ENCODE data around the gene TNFRSF14.
A peak's percentile ranks its signal among the peaks of the same experiment; 100 is the strongest.
"Not testable (repeated sequence)": the region's sequence is repeated elsewhere in the genome, so short reads cannot be mapped to it uniquely, and the experiment has no call there.

TNFRSF14 gene

DNA sequence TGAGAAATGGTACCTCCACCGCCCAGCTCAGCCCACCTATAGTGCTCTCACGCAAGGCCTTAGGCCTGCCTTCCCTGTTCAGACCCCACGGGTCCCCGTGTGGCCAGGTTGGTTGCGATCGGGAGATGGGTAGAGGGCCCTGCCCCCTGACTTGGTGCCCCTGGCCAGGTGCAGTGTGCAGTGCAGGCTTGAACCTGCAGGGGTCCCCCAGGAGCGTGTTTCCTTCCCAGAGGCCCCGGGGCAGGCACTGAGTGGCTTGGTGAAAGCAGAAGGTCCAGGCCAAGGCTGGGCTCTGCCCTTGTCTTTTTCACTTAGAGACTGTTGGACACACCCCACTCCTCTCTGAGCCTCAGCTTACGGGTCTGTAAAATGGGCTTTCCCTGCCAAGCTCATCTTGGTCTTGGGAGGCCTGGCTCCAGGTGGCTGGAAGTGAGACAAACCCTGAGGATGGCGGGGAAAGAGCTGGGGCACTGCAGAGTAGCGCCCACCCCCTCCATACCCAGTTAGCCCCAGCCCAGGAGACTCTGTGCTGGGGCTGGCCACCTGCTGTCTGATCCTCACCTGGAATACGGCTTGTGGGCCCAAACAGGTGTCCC, 16.8 kb upstream of the TNFRSF14 start:
- no peak for DNase-seq

- no peak for DNase-seq
Measured at GRCh38 chr1:2540816-2541492, 15.2 kb upstream of the TNFRSF14 start.

DNA sequence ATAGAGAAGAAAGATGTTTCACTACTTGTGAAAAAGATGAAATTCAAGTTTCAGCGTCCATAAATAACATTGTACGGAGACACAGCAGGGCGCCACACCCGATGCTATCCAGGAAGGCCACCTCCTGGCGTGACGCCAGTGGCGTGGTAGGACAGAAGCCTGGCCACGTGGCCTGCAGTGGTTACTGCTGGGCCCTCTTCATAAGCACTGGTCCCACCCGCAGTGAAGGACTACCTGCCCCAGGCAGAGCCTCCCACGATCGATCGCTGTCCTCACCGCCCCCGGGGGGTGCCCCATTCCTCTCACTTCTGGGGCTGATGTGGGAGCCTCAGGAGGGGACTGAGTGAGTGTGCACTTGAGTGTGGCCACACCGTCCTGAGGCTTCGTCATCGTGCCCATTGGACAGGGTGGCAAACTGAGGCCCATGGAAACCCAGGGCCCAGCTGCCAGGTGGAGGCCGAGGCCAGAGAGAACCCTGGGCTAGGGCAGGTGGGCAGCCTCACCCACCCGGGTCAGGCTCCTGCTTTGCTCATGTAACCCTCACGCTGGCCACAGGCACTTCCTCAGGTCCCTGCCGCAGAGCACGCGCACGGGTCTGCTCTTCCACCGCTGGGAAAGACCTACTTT, 14.4 kb upstream of the TNFRSF14 start:
- no peak for DNase-seq

GRCh38 chr1:2542246-2542915, 13.8 kb upstream of the TNFRSF14 start:
- DNase-seq = no peak

GRCh38 chr1:2543543-2544092, 12.6 kb upstream of the TNFRSF14 start:
- no peak for DNase-seq

- no peak for DNase-seq
Measured at GRCh38 chr1:2544093-2544874, 11.9 kb upstream of the TNFRSF14 start.

DNA sequence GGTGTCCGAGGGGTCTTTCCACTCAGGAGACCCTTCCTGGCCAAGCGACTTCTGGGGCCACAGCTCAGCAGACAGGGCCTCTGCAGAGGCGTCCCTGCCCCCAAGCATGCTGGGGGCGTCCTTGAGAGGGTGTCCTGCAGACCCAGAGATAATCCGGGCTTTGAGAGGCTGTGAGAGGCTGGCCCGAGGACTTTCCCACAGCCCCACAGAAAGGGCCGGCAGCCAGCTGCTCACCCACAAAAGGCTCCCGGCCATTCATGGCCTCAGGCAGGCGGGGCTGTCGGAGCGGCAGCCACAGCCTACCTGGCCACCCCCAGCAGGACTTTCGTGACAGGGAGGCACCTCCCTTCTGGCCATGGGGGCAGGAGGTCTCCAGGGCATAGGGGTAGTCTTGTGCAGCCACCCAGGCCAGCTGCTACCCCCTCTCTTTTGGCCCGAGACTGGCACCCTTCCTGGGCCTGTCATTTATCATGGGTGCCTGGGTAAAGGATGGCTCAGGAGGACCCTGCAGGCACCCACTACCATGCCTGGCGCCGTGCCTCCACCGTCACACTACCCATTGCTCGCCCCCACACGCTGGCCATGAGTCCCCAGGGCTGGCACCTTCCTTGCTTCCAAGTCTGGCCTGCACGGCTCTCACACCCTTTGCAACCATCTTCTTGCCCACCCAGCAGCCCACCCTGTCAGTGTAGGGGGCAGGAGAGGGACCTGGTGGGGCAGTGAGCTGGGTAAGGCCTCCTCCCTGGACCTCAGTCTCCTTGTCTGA, 11.1 kb upstream of the TNFRSF14 start:
- no peak for DNase-seq

- DNase-seq = peak; percentile 61 to 62
Measured at GRCh38 chr1:2545754-2546514, 10.2 kb upstream of the TNFRSF14 start.

DNA sequence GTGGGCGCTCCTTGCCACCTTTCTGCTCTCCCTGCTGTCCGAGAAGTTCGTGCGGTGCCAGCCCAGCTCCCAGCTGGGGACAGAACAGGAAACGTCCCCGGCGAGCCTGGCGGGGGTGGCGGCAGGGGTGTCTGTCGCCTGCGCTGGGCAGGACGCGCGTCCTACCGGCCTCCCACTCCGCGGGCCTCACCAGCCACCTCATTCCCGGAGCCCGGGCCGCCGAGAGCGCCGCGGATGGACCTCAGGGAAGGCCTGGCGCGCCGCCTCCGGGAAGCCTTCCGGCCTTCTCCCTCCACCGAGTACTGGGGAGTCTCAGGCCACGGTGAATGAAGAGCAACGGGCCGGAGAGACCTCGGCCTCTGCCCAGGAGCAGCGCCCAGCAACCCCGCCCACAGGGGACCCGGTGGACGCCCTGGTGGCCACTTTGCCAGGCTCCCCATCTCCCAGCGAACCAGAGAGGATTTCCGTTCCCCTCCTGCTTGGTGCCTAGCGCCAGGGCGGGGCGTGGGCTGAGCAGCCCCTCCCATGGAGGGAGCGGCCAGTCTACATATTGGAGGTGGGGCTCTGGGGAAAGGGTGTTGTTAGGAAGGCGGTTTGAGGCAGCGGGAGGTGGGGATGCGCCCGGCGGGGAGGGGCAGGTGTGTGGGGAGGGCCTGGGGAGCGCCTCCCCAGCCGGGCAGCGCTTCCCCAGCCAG, 9.5 kb upstream of the TNFRSF14 start:
- DNase-seq = peak; percentile 69 to 88

- peak; percentile 18 to 78 for DNase-seq
Measured at GRCh38 chr1:2547210-2548067, 8.7 kb upstream of the TNFRSF14 start.

- peak; percentile 73 to 89 for DNase-seq
Measured at GRCh38 chr1:2548068-2548589, 8.0 kb upstream of the TNFRSF14 start.

- DNase-seq = not testable (repeated sequence)
Measured at GRCh38 chr1:2549367-2550029, 6.7 kb upstream of the TNFRSF14 start.

DNA sequence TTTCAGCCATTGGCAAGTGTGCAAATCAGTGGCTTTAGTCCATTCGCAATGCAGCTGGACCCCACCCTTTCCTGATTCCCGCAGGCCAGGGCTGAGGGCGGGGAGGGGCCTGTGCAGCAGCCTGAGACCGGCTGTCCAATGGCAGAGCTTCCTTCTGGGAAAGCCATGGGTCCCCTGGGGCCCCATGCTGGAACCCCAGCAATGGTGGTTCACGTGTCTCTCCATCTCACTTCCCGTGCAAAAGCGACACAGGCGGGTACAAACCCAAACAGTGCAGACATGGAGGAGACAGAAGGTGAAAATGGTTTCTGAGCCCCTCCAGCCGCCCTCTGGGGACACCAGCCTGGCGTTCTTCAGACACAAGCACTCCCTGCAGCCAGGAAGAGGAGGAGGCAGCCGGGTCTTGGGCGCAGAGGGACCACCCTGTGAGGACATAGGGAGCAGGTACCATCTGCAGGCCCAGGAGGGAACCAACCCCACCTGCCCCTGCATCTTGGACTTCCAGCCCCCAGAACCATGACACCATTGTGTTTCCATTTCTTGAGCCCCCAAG, 5.8 kb upstream of the TNFRSF14 start:
- not testable (repeated sequence) for DNase-seq

GRCh38 chr1:2551544-2551943, 4.6 kb upstream of the TNFRSF14 start:
- not testable (repeated sequence) for DNase-seq

DNA sequence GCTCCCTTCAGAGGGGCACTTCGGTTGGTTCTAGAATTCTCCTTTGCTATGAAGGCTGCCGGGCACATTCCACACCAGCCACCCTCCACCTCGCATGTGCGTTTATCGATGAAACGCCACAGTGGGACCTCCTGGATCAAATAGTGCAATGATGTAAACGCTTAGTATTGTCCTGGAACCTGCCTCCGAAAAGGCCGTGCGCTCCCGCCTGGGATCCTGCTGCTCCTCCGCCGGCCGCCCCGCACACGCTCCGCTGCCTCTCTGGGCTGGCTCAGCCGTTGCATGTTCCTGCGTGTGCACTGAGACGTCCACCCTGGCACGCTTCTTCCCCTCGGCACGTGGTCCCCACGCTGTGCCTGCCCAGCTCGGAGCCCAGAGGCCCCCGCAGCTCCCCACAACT, 4.0 kb upstream of the TNFRSF14 start:
- no peak for DNase-seq

DNA sequence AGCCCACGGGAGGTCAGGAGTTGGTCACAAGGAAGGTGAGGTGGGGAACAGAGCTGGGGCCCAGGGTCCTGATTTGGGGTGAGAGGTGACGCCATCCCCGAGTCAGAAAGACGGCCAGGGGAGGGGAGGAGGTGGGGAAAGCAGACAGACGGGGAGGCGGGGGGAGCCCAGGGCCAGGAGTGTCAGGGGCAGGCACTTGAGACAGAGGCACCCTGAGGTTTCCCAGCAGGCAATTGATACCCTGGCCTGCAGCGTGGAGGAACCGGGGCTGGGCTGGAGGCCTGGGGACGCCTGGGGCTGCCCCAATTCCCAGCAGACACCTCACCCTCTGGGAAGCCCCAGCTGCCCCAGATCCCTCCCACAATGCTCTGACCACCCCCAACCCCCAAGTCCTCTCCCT, 3.1 kb upstream of the TNFRSF14 start:
- not testable (repeated sequence) for DNase-seq

- no peak for DNase-seq
Measured at GRCh38 chr1:2553871-2554620, 2.1 kb upstream of the TNFRSF14 start.

Measured in inflammatory macrophage treated with lipopolysaccharide for 1 hour (primary cell).